A673 (cell line): Measurements from ENCODE around the gene DDR1.

Source experiments
- EZH2 ChIP-seq: fragments of 200-600 bp; sonication (generic); IDR thresholded peaks from 2 replicates; pipeline ENCODE4 v1.6.1; 2017; ENCODE audit warnings: borderline replicate concordance, low read depth, mild to moderate bottlenecking, mixed read lengths, antibody characterized with exemption, low read length; ENCODE audit not compliant: poor library complexity, severe bottlenecking
- TF ChIP-seq, protein P1 (sequence below): fragments of 300-800, 200-600 bp; sonication (generic); conservative IDR thresholded peaks from 2 replicates; pipeline ENCODE4 v1.5.1; 2017; ENCODE audit warnings: low read depth, mild to moderate bottlenecking, antibody characterized with exemption, low read length, moderate library complexity, mixed read lengths

DNA sequence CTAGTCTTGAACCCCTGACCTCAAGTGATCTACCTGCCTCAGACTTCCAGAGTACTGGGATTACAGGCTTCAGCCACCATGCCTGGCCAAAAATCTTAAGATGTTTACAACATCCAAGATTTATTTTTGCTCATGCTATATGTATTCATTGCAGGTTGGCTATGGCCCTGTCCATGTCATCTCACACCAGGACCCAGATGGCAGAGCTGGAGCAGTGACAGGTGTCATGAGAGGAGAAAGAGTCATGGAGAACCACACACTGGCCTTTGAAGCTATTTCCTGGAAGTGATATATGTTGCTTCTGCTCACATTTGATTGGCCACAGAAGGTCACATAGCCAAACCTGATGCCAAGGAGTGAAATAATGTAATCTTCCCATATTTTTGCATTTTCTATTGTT is 13.8 kb upstream of the DDR1 start:
- TF ChIP-seq, protein P1, sequence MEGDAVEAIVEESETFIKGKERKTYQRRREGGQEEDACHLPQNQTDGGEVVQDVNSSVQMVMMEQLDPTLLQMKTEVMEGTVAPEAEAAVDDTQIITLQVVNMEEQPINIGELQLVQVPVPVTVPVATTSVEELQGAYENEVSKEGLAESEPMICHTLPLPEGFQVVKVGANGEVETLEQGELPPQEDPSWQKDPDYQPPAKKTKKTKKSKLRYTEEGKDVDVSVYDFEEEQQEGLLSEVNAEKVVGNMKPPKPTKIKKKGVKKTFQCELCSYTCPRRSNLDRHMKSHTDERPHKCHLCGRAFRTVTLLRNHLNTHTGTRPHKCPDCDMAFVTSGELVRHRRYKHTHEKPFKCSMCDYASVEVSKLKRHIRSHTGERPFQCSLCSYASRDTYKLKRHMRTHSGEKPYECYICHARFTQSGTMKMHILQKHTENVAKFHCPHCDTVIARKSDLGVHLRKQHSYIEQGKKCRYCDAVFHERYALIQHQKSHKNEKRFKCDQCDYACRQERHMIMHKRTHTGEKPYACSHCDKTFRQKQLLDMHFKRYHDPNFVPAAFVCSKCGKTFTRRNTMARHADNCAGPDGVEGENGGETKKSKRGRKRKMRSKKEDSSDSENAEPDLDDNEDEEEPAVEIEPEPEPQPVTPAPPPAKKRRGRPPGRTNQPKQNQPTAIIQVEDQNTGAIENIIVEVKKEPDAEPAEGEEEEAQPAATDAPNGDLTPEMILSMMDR, result no peak
- TF ChIP-seq EZH2, result no peak
